ENCODE results near the gene SPR.

The SPR gene

GRCh38 chr2:72937356-72937669 lies 50.1 kb downstream of the SPR start:
- no peak for DNase-seq (ENCODE audit: low read depth)
- no peak overlapping the region for H3K4me3 ChIP-seq (replicated peaks; ENCODE audit: low read depth, low read length)
- no peak for TF ChIP-seq CTCF (IDR thresholded peaks at IDR 0.05; ENCODE audit: low read length, missing control alignments)

DNA sequence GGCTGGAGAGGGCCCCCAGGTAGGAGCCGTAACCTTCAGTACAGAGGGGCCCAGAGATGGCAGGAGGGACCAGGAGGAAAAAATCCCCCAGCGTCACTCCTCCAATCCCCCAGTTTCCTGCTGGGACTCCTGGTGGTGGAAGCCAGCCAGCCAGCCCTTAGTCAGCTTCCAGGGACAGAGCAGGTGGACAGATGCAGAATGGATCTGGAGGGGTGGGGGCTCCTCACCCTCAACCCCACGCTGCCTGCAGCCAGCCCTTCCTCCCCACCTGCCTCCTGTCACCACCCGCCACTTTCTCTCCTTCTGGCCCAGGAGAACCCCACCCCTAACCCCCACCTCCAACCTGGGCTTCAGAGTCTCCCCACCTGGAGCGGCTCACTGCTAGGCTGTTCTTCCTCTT lies 51.2 kb downstream of the SPR start:
- DNase-seq (ENCODE audit: low read depth) = no peak
- TF ChIP-seq CTCF (IDR thresholded peaks at IDR 0.05; ENCODE audit: low read length, missing control alignments) = no peak
- no peak overlapping the region for H3K4me3 ChIP-seq (replicated peaks; ENCODE audit: low read depth, low read length)

DNA sequence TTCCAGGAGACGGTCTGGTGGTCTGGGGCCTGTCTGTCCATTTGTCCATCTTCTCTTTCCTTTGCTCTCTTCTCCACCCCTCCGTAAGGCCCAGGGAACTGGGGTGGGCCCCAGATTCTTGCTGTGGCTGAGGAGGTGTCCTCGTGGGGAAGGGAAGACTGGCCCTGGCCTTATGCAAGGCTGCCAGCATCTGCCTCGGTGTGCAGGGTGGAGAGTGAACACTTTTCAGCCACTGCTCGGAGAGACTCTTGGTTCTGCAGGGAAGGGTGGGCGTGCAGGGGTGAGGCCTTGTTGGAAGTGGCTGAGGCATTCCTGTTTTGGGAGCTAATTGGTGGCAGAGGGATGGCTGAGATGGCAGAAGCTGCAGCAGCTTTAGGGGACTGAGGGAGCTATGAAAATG lies 53.2 kb downstream of the SPR start:
- no peak for TF ChIP-seq CTCF (IDR thresholded peaks at IDR 0.05; ENCODE audit: low read length, missing control alignments)
- DNase-seq (ENCODE audit: low read depth) = no peak
- H3K4me3 ChIP-seq (replicated peaks; ENCODE audit: low read depth, low read length) = no peak overlapping the region

GRCh38 chr2:72940786-72941185 lies 53.6 kb downstream of the SPR start:
- H3K4me3 ChIP-seq (replicated peaks; ENCODE audit: low read depth, low read length) = no peak overlapping the region
- no peak for TF ChIP-seq CTCF (IDR thresholded peaks at IDR 0.05; ENCODE audit: low read length, missing control alignments)
- DNase-seq (ENCODE audit: low read depth) = peak; percentile 26
